ENCODE measurements around the gene DET1. TPM values are rescaled to one million over a fixed set of nuclear protein-coding genes. Genes with fewer than 3 reads are reported as not detected.

DET1 gene
- total RNA-seq = 1.5 and 2.5 TPM in 2 replicates

DNA sequence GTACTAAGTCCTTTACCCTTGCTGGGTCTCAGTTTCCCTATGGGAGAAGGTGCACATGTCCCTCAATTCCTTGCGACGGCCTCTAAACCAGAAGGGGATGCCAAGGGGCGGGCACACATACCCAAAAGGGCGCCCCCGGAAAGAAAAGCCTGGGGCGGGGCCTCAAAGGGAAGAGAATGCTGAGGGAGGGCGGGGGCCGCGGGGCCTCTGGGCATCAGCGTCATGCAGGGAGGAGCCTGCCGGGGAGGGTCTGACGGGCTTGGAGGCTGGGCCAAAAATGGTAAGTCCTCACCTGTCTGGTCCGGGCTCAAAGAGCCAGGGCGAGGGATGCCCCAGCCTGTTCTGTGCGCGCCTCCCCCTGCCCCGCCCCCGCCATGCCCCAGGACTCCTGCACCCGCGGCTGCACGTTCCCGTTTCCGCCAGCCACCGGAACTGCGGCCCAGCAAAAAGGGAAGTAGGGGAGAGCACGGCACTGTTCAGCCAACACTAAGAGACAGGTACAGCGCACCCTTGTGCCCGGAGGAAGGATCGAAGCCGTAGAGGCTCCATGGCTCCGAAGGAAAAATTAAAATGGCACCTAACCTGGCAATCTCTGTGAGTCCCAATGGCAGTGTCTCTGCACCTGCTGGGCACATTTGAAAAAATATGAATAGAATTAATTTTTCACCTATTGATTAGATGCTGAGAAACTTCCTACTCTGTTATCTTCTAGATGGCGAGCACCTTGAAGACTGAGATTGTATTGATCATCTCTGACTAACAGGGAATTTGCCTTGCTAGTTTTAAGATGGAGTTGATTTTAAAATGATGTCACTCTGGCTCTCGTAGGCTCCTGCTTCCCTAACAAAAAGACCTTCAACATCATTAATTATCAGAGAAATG, at the start of gene DET1:
Gene DET1, minus strand, starts transcription at position 434 of the 882 bp plus-strand sequence. CDS start 14,976 bp downstream, outside the sequence.

DNA sequence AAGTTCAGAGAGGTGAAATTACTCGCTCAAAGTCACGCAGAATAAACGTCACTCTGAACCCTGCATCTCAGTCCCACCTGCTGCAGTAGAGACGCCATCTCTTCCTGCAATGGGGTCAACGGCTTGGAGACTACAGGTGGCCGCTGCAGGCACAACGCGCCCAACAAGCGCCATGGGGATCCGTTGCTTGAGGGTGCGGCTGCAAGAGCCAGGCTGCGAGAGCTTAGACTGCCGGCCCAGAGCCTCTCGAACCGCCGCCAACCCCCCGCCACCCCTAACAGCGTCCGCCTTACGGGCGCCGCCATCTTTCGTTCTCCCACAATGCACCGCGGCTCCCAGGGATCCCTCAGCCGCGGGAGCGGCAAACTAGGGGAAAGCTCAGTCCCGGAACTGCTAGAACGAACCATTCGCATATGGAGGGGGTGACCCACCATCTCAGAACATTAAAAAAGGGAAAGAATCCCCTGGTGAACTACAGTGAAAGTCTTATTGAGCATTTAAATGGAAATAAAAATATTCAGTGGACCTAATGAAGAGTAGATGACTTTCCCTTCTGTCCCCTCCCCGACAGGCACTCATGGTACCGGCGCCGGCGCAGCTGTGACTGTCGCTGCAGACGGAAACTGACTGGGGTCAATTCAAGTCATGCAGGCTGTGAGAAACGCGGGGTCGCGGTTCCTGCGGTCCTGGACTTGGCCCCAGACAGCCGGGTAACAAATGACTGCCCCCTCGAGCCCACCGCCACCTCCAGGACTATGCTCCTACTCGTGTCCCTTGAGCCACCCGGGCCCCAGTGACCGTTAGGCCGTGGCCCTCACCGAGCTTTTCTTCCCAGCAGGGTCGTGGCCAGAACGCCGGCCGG, 79.2 kb downstream of the DET1 start, which contains the start of the genes MRPL46 and MRPS11:
Gene MRPL46, minus strand, starts transcription at position 316 of the 862 bp plus-strand sequence. Its CDS starts 11 bp downstream, at position 305.
Gene MRPS11, plus strand, starts transcription at position 636 of the 862 bp plus-strand sequence. Its CDS starts 10 bp downstream, at position 646.

Other genes with a start within 250 kb of the DET1 start
- 9.7 and 15.4 TPM in 2 replicates for gene MRPL46, start 79.3 kb downstream of the DET1 start, total RNA-seq
- gene MRPS11, start 79.0 kb downstream of the DET1 start, total RNA-seq = 39.2 and 59.8 TPM in 2 replicates
- 51.0 and 80.6 TPM in 2 replicates for gene AEN, start 74.7 kb upstream of the DET1 start, total RNA-seq
- 9.9 and 51.7 TPM in 2 replicates for gene ISG20, start 92.3 kb upstream of the DET1 start, total RNA-seq

All from bladder microvascular endothelial cell (primary cell).